IgD-negative memory B cell (primary cell): ENCODE measurements around the gene ZNF24. TPM values are rescaled to one million over a fixed set of nuclear protein-coding genes. Genes with fewer than 3 reads are reported as not detected.

Experiments
- H3K27ac Mint-ChIP-seq, 3 donors: one replicate each; pipeline ENCODE4 v1.8.0; 2020 to 2022; ENCODE audit warnings: mild to moderate bottlenecking in 3 of 3, mixed read lengths in 3 of 3, moderate library complexity in 1 of 3
- H3K27me3 Mint-ChIP-seq: one replicate; pipeline ENCODE4 v1.8.0; 2021; ENCODE audit warnings: mixed read lengths
- H3K36me3 Mint-ChIP-seq: one replicate; pipeline ENCODE4 v1.8.0; 2020; ENCODE audit warnings: mild to moderate bottlenecking, mixed read lengths
- H3K4me1 Mint-ChIP-seq, 3 donors: one replicate each; pipeline ENCODE4 v1.8.0; 2020 to 2022; ENCODE audit warnings: mixed read lengths in 3 of 3, mild to moderate bottlenecking in 1 of 3
- H3K4me3 Mint-ChIP-seq, 4 donors: one replicate each; pipeline ENCODE4 v1.8.0; 2020 to 2022; ENCODE audit warnings: mild to moderate bottlenecking in 4 of 4, mixed read lengths in 4 of 4, moderate library complexity in 3 of 4
- H3K9me3 Mint-ChIP-seq, 3 donors: one replicate each; pipeline ENCODE4 v1.8.0; 2020 to 2021; ENCODE audit warnings: mixed read lengths in 3 of 3, mild to moderate bottlenecking in 1 of 3
- polyA plus RNA-seq: library from polyadenylated mRNA; unstranded; fragments of 300-500 nt; fragmentation: Illumina TruSeq; gene quantifications from one replicate; pipeline ENCODE4 v1.2.3, GENCODE V29; 2021

The ZNF24 gene
- polyA plus RNA-seq, 1 donor from 2014 or later: 86.9 TPM

- Mint-ChIP-seq H3K27ac (no peak overlapping the region), H3K9me3 (no peaks in the 10 kb centered on the region), H3K4me3 (peak overlapping the region in 1 of 4 donors; percentile 74), H3K36me3 (peaks cover 3% of the 10 kb centered on the region), H3K27me3 (peaks cover 2% of the 10 kb centered on the region), H3K4me1 (peaks cover 3 to 9% (median 8%) of the 10 kb centered on the region in 3 donors)
Observed at GRCh38 chr18:35374708-35375107, 30.5 kb upstream of the ZNF24 start.

- H3K9me3 Mint-ChIP-seq: no peaks in the 10 kb centered on the region
Observed at GRCh38 chr18:35371412-35372195, 27.4 kb upstream of the ZNF24 start.

GRCh38 chr18:35369126-35369525 is 24.9 kb upstream of the ZNF24 start:
- no peak overlapping the region for H3K27ac Mint-ChIP-seq
- H3K9me3 Mint-ChIP-seq: no peaks in the 10 kb centered on the region
- H3K4me1 Mint-ChIP-seq: no peaks in the 10 kb centered on the region
- H3K4me3 Mint-ChIP-seq: no peak overlapping the region
- H3K27me3 Mint-ChIP-seq: no peaks in the 10 kb centered on the region
- H3K36me3 Mint-ChIP-seq: peaks cover 3% of the 10 kb centered on the region

More at GRCh38 chr18:35371412-35372195, 27.4 kb upstream of the ZNF24 start:
- H3K27me3 Mint-ChIP-seq: no peaks in the 10 kb centered on the region
- peaks cover 0 to 5% (median 5%) of the 10 kb centered on the region in 3 donors for H3K4me1 Mint-ChIP-seq
- no peak overlapping the region for H3K27ac Mint-ChIP-seq
- no peak overlapping the region for H3K4me3 Mint-ChIP-seq
- H3K36me3 Mint-ChIP-seq: peaks cover 3% of the 10 kb centered on the region

- Mint-ChIP-seq H3K4me1 (no peaks in the 10 kb centered on the region), H3K27me3 (peaks cover 1% of the 10 kb centered on the region), H3K27ac (no peak overlapping the region)
Observed at GRCh38 chr18:35368595-35368994, 24.4 kb upstream of the ZNF24 start.

DNA sequence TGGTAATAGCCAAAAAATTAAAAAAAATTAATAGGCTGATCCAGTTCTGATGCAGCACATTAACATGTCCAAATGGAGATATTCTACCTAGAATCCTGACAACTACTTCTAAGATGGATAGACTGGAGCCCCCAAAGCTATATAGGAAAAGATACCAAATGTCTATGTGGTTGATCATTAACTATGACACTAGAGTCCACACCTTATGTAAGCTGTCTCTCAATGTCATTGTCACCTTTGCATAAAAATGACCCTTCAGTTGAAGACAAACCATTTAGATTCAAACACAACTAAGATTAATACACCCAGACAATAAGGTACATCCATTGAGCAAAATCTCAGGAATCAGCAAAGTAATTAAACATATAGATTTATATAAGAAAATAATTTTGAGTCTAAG is 18.3 kb upstream of the ZNF24 start:
- H3K4me3 Mint-ChIP-seq: no peak overlapping the region
- no peaks in the 10 kb centered on the region for H3K9me3 Mint-ChIP-seq
- H3K27ac Mint-ChIP-seq: no peak overlapping the region
- peaks cover 1% of the 10 kb centered on the region for H3K27me3 Mint-ChIP-seq
- no peaks in the 10 kb centered on the region for H3K4me1 Mint-ChIP-seq
- H3K36me3 Mint-ChIP-seq: no peaks in the 10 kb centered on the region

More at GRCh38 chr18:35368595-35368994, 24.4 kb upstream of the ZNF24 start:
- Mint-ChIP-seq H3K4me3 (no peak overlapping the region), H3K9me3 (no peaks in the 10 kb centered on the region), H3K36me3 (peaks cover 2% of the 10 kb centered on the region)

DNA sequence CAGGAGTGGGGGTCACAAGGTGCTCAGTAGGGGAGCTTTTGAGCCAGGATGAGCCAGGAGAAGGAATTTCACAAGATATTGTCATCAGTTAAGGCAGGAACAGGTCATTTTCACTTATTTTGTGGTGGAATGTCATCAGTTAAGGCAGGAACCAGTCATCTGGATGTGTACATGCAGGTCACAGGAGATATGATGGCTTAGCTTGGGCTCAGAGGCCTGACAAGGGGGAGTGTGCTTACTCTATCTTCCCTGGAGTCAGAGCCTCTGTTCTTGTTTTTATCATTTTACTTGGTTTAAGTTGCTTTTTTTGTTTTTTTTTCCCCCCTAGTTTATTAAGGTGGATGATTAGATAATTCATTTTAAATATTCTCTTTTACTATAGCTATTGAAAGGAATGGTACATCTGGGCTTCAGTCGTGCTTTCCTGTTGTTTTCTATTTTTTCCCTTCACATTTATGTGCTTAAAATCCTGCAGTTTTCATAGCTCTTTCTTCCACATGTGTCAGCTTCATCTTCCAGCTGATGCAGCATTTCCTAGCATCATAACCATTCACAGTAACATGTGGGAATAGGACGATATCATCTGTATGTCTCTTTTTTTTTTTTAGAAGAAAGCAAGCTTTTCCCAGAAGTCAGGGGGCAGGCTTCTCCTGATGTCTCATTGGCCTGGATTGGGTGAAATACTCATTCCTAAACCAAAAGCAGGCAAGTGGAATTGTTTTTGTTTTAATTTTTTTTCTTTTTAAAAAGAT is 17.5 kb upstream of the ZNF24 start:
- Mint-ChIP-seq H3K27ac (no peak overlapping the region), H3K36me3 (no peaks in the 10 kb centered on the region), H3K27me3 (peaks cover 1% of the 10 kb centered on the region), H3K4me1 (no peaks in the 10 kb centered on the region), H3K9me3 (no peaks in the 10 kb centered on the region), H3K4me3 (no peak overlapping the region)

DNA sequence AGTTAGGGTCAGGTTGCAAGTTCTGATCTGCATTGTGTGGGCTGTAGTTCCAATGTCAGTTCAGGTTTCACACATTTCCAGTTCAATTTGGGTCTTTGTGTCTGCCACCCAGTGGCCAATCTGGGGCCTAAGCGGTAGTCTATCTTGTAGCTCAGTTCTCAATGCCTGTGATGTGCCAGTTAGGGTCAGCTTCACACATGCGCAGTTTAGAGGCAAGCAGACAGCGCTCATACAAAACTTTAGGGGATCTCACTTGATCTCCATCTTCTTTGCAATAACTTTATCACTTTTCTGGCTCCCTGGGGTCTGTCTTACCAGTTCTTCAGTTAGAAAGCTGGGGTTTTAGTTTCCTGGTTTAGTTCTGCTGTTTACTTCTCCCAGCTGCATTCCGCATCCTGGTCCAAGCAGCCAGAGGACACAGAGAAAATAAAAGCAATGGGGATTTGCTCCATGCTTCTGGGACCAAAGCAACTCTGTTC is 11.0 kb upstream of the ZNF24 start:
- H3K9me3 Mint-ChIP-seq: peaks cover 5 to 11% (median 11%) of the 10 kb centered on the region in 3 donors
- peak overlapping the region in 1 of 4 donors; percentile 5 for H3K4me3 Mint-ChIP-seq
- H3K27ac Mint-ChIP-seq: no peak overlapping the region
- no peaks in the 10 kb centered on the region for H3K36me3 Mint-ChIP-seq
- H3K4me1 Mint-ChIP-seq: peaks cover 0 to 3% (median 2%) of the 10 kb centered on the region in 3 donors
- H3K27me3 Mint-ChIP-seq: no peaks in the 10 kb centered on the region

GRCh38 chr18:35352778-35353177 is 8.6 kb upstream of the ZNF24 start:
- Mint-ChIP-seq H3K36me3 (no peaks in the 10 kb centered on the region), H3K4me3 (no peak overlapping the region), H3K9me3 (peaks cover 5 to 11% (median 11%) of the 10 kb centered on the region in 3 donors), H3K27ac (no peak overlapping the region), H3K27me3 (no peaks in the 10 kb centered on the region), H3K4me1 (peaks cover 0 to 3% (median 2%) of the 10 kb centered on the region in 3 donors)

DNA sequence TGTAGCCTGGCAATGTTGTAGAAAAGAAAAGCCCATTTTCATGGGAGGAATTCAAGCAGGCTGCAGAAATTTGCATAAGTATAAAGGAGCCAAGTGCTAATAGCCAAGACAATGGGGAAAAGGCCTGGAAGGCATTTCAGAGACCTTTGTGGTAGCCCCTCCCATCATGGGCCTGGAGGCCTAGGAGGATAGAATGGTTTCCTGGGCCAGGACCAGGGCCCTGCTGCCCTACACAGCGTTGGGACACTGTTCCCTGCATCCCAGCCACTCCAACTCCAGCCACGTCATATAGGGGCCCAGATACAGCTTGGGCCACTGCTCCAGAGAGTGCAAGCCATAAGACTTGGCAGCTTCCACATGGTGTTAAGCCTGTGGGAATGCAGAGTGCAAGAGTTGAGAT is 8.1 kb upstream of the ZNF24 start:
- H3K4me1 Mint-ChIP-seq: peaks cover 2 to 5% (median 3%) of the 10 kb centered on the region in 3 donors
- H3K36me3 Mint-ChIP-seq: no peaks in the 10 kb centered on the region
- no peak overlapping the region for H3K4me3 Mint-ChIP-seq
- no peaks in the 10 kb centered on the region for H3K27me3 Mint-ChIP-seq
- H3K27ac Mint-ChIP-seq: no peak overlapping the region
- peaks cover 5 to 11% (median 11%) of the 10 kb centered on the region in 3 donors for H3K9me3 Mint-ChIP-seq

GRCh38 chr18:35348001-35348400 is 3.8 kb upstream of the ZNF24 start:
- Mint-ChIP-seq H3K27me3 (no peaks in the 10 kb centered on the region), H3K9me3 (peaks cover 5 to 11% (median 11%) of the 10 kb centered on the region in 3 donors), H3K4me1 (peaks cover 25 to 33% (median 32%) of the 10 kb centered on the region in 3 donors), H3K27ac (no peak overlapping the region), H3K4me3 (peak overlapping the region in 1 of 4 donors; percentile 46), H3K36me3 (no peaks in the 10 kb centered on the region)

GRCh38 chr18:35345950-35346349 is 1.7 kb upstream of the ZNF24 start:
- Mint-ChIP-seq H3K27me3 (no peaks in the 10 kb centered on the region), H3K27ac (peak overlapping the region; percentile 98), H3K4me1 (peaks cover 33 to 39% (median 33%) of the 10 kb centered on the region in 3 donors), H3K9me3 (no peaks in the 10 kb centered on the region), H3K36me3 (no peaks in the 10 kb centered on the region), H3K4me3 (peak overlapping the region; percentile 73 to 97 (median 95))

GRCh38 chr18:35345460-35345921 is 1.3 kb upstream of the ZNF24 start:
- H3K27me3 Mint-ChIP-seq: no peaks in the 10 kb centered on the region
- no peaks in the 10 kb centered on the region for H3K36me3 Mint-ChIP-seq
- H3K4me1 Mint-ChIP-seq: peaks cover 33 to 42% (median 33%) of the 10 kb centered on the region in 3 donors

GRCh38 chr18:35344736-35345459 is 678 bp upstream of the ZNF24 start:
- Mint-ChIP-seq H3K9me3 (no peaks in the 10 kb centered on the region), H3K27ac (peak overlapping the region; percentile 98), H3K4me3 (peak overlapping the region; percentile 93 to 98 (median 97)), H3K4me1 (peaks cover 33 to 44% (median 33%) of the 10 kb centered on the region in 3 donors), H3K27me3 (no peaks in the 10 kb centered on the region), H3K36me3 (no peaks in the 10 kb centered on the region)

More at GRCh38 chr18:35345460-35345921, 1.3 kb upstream of the ZNF24 start:
- peak overlapping the region; percentile 93 to 98 (median 97) for H3K4me3 Mint-ChIP-seq
- peak overlapping the region; percentile 98 for H3K27ac Mint-ChIP-seq
- no peaks in the 10 kb centered on the region for H3K9me3 Mint-ChIP-seq

DNA sequence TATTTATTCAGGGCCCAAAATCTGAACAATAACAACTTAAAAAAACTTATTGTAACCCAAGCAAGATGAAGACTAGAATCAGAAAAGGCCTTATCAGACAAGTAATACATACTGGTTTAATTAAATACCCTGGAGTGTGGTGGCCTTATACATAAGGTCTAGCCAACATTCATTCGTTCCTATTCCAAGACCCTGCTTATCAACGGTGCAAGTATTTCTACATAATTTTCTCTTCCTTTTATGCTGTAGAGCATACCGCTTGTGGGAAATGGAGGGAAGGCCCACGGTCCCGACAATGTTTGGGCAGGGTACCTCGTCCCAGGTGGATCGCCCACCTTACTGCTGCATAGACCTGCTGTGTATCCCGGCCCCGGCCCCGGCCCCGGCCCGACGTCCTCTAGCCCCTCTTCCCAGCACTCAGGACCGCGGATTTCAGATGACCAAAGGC is 708 bp downstream of the ZNF24 start:
- Mint-ChIP-seq H3K4me3 (peak overlapping the region; percentile 93 to 98 (median 97)), H3K9me3 (no peaks in the 10 kb centered on the region), H3K4me1 (peaks cover 36 to 50% (median 42%) of the 10 kb centered on the region in 3 donors), H3K27ac (peak overlapping the region; percentile 98), H3K27me3 (no peaks in the 10 kb centered on the region), H3K36me3 (no peaks in the 10 kb centered on the region)
